CD4-positive, alpha-beta T cell (primary cell): ENCODE results near the gene SERGEF. TPM values are rescaled to one million over a fixed set of nuclear protein-coding genes. Genes with fewer than 3 reads are reported as not detected.

Experiments used
- ATAC-seq: fragments of 200-7000 bp; cut with Tn5 transposase; one replicate; pipeline ENCODE4 v1.10.0; 2022; ENCODE audit warnings: mild to moderate bottlenecking; ENCODE audit not compliant: poor library complexity
- CTCF ChIA-PET: fragments of 350-600 bp; sonication (Branson Sonifier 250); formaldehyde crosslinking; loops from one replicate; lab custom pipeline; 2021; ENCODE audit warnings: antibody characterized with exemption, inconsistent platforms; lab: Charles Lee
- POLR2A ChIA-PET: fragments of 350-600 bp; sonication (Branson Sonifier 250); formaldehyde crosslinking; loops from one replicate; lab custom pipeline; 2021; ENCODE audit warnings: antibody characterized with exemption, inconsistent platforms; lab: Charles Lee
- DNase-seq, 14 experiments: peaks; one replicate each; pipeline ENCODE4 v3.0.0-alpha.2; 2013 to 2020; ENCODE audit warnings: mixed read lengths in 2 of 14
- H3K27ac ChIP-seq, 2 donors: one replicate each; pipeline versions ENCODE4 v1.5.1 to v1.7.0; 2013; ENCODE audit warnings: low read length in 2 of 2, low read depth in 1 of 2, mild to moderate bottlenecking in 1 of 2
- H3K27me3 ChIP-seq, 2 experiments: 1 replicate in 1 of 2; 2 replicates in 1 of 2; pipeline versions ENCODE4 v1.6.1 to v1.7.0; 2013; ENCODE audit warnings: low read length in 2 of 2, control low read depth in 1 of 2, mild to moderate bottlenecking in 1 of 2, moderate library complexity in 1 of 2; ENCODE audit not compliant: insufficient read depth in 2 of 2, control insufficient read depth in 1 of 2
- H3K36me3 ChIP-seq: one replicate; pipeline ENCODE4 v1.6.1; 2013; ENCODE audit warnings: low read length, control low read depth; ENCODE audit not compliant: insufficient read depth
- H3K4me1 ChIP-seq: one replicate; pipeline ENCODE4 v1.6.1; 2013; ENCODE audit warnings: low read length, control low read depth; ENCODE audit not compliant: insufficient read depth
- H3K4me3 ChIP-seq: one replicate; pipeline ENCODE4 v1.5.1; 2013; ENCODE audit warnings: mild to moderate bottlenecking, low read length, moderate library complexity
- H3K9me3 ChIP-seq, 2 experiments: 1 replicate in 1 of 2; 2 replicates in 1 of 2; pipeline versions ENCODE4 v1.6.1 to v1.7.0; 2013; ENCODE audit warnings: low read length in 2 of 2, mild to moderate bottlenecking in 2 of 2, control low read depth in 1 of 2, moderate library complexity in 1 of 2; ENCODE audit not compliant: control insufficient read depth in 1 of 2, insufficient read depth in 1 of 2
- H3K27ac Mint-ChIP-seq: one replicate; pipeline ENCODE4 v1.8.0; 2020; ENCODE audit warnings: mixed read lengths
- H3K27me3 Mint-ChIP-seq: one replicate; pipeline ENCODE4 v1.8.0; 2021; ENCODE audit warnings: mixed read lengths
- H3K36me3 Mint-ChIP-seq: one replicate; pipeline ENCODE4 v1.8.0; 2021; ENCODE audit warnings: low read depth, mixed read lengths
- H3K4me1 Mint-ChIP-seq: one replicate; pipeline ENCODE4 v1.8.0; 2021; ENCODE audit warnings: low read depth, mixed read lengths
- H3K4me3 Mint-ChIP-seq: one replicate; pipeline ENCODE4 v1.8.0; 2020; ENCODE audit warnings: mild to moderate bottlenecking, mixed read lengths
- H3K9me3 Mint-ChIP-seq: one replicate; pipeline ENCODE4 v1.8.0; 2020; ENCODE audit warnings: mixed read lengths
- intact Hi-C, 2 experiments: fragments of 100-400 bp; cut with DNase I in 1 of 2; cut with micrococcal nuclease in 1 of 2; formaldehyde crosslinking; loops; one replicate each; pipeline versions ENCODE4 v1.15.1 to v1.9.0; 2023 to 2025; cut with DNase I, micrococcal nuclease
- total RNA-seq, 174 experiments: library from RNA in 2 of 174; stranded (reverse) in 2 of 174; gene quantifications; one replicate each; pipeline ENCODE4 v1.2.3 and lab custom pipeline; 2021 to 2026
- TF ChIP-seq, protein P1 (sequence below): fragments of 200-600 bp; IDR thresholded peaks from one replicate; pipeline ENCODE4 v1.8.0; 2022; ENCODE audit warnings: antibody characterized with exemption, mild to moderate bottlenecking

Gene SERGEF
- total RNA-seq, 2 experiments from 2014 or later: 35.2 to 37.1 TPM

DNA sequence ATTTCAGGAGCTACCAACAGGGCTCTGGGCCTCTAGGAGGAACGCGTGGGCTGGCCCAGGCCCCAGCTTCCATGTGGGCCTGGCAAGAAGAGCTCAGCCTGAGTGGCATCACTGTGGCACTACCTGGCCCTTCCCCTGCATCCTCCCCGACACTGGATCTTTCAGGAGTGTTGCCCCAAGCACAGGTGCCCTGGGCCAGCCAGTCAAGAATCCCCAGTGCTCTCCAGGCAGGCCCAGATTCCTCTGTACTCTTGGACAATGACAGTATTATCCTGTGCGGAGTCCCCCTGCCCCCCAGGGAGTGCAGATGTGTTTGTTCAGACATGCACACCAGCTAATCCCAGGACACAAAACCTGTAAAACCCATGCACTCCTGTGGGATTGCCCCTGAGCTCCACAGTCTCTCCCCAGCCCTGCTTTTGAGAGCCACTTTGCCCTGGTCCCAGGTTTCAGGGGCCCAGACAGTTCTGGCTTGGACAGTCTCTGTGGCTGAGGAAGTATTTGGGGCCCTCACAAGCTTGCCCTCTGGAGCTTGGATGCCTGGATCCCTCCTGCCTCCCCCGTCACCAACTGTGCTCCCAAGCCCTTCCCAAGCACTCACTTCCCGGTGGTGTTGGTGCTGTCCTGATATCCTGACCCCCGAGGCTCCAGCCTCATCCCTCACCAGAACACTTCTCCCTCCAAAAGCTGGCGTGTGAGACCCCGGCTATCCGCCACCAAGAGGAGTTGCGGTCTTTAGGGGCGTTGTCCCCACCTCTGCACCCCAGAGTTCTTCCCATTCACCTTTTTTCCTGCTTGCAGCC lies 238.4 kb downstream of the SERGEF start:
- intact Hi-C loops: no loop called here

DNA sequence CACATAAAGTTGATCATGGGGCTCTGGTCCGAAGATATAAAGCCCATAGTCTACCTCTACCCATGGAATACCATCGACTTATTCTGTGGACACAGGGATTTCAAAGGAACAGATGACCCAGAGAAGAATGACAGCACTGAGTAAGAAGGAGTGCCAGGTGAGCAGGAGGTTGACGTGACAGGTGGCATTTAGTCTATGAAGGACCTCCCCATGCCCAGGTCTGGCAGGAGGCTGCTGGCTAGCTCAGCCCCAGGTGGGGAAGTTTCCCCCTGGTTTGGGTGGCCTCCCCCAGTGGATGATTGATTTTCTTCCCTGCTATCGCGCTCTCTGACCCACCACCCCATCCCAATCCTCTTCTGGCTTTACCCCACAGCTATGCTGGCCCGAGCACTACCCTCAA lies 239.2 kb downstream of the SERGEF start:
- intact Hi-C loops: no loop called here

More for the DNA sequence above, 238.4 kb downstream of the SERGEF start:
- DNase-seq (no peak), ATAC-seq (no peak)
- H3K9me3 ChIP-seq: peaks cover 0 to 14% of the 10 kb centered on the region in 2 experiments
- no peak overlapping the region for H3K27ac ChIP-seq
- TF ChIP-seq, protein P1, sequence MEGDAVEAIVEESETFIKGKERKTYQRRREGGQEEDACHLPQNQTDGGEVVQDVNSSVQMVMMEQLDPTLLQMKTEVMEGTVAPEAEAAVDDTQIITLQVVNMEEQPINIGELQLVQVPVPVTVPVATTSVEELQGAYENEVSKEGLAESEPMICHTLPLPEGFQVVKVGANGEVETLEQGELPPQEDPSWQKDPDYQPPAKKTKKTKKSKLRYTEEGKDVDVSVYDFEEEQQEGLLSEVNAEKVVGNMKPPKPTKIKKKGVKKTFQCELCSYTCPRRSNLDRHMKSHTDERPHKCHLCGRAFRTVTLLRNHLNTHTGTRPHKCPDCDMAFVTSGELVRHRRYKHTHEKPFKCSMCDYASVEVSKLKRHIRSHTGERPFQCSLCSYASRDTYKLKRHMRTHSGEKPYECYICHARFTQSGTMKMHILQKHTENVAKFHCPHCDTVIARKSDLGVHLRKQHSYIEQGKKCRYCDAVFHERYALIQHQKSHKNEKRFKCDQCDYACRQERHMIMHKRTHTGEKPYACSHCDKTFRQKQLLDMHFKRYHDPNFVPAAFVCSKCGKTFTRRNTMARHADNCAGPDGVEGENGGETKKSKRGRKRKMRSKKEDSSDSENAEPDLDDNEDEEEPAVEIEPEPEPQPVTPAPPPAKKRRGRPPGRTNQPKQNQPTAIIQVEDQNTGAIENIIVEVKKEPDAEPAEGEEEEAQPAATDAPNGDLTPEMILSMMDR: no peak
- no peaks in the 10 kb centered on the region for H3K36me3 Mint-ChIP-seq
- no peaks in the 10 kb centered on the region for H3K4me1 Mint-ChIP-seq
- CTCF ChIA-PET: no interaction called here
- no peak overlapping the region for H3K27ac Mint-ChIP-seq
- H3K27me3 Mint-ChIP-seq: no peaks in the 10 kb centered on the region
- no peaks in the 10 kb centered on the region for H3K9me3 Mint-ChIP-seq
- POLR2A ChIA-PET: no interaction called here
- H3K27me3 ChIP-seq: no peaks in the 10 kb centered on the region
- H3K4me3 Mint-ChIP-seq: no peak overlapping the region
- H3K4me3 ChIP-seq: no peak overlapping the region
- H3K4me1 ChIP-seq: no peaks in the 10 kb centered on the region
- H3K36me3 ChIP-seq: no peaks in the 10 kb centered on the region

DNA sequence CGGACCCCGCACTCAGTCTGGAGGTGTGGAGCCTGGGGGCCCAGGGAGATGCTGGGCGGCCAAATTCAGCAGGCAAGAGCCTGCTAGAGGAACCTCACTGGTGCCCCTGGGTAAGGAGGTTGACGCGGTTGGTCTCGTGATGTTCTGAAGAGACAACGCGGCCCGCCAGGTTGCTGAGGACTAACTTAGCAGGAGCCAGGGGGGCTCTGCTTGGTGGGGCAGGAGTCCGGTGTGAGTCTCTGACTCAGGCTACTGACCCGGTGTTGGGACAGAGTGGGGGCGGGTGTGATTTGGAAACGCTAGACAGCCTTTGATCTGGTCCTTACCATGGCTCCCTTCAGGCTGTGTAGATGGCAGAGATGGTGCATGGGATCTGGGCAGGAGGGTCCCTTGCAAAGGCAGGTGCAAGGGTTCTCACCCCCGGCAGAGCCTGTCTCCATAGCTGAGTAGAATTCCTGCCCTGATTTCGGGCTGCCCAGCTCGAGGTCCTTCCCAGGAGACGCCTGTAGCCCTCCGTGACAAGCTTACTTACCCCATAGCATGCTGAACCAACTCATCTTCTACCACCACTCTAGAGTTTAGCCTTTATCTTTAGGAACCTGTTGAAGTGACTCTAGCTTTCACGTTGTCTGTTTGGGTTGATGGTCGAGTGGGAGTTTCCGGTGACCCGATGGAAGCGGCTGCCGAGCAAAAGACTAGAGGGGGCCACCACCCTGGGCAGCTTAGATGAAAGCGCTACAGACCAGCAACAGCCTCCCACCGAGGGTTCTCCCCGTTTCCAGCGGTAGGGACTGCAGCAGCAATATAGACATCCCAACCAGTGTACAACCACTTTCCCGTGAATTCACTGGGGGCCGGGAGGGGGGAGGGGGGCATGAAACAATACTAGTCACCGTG lies 239.9 kb downstream of the SERGEF start:
- no peaks in the 10 kb centered on the region for H3K27me3 ChIP-seq
- TF ChIP-seq, protein P1: no peak
- peaks cover 0 to 14% of the 10 kb centered on the region in 2 experiments for H3K9me3 ChIP-seq
- POLR2A ChIA-PET: no interaction called here
- H3K36me3 Mint-ChIP-seq: no peaks in the 10 kb centered on the region
- no peaks in the 10 kb centered on the region for H3K4me1 Mint-ChIP-seq
- H3K27ac ChIP-seq: no peak overlapping the region
- H3K27me3 Mint-ChIP-seq: no peaks in the 10 kb centered on the region
- H3K4me3 Mint-ChIP-seq: no peak overlapping the region
- H3K4me1 ChIP-seq: no peaks in the 10 kb centered on the region
- CTCF ChIA-PET: no interaction called here
- no peak overlapping the region for H3K4me3 ChIP-seq
- ATAC-seq: no peak
- intact Hi-C loops: no loop called here
- no peak overlapping the region for H3K27ac Mint-ChIP-seq
- no peaks in the 10 kb centered on the region for H3K36me3 ChIP-seq
- no peaks in the 10 kb centered on the region for H3K9me3 Mint-ChIP-seq
- no peak for DNase-seq

More for the DNA sequence above, 239.2 kb downstream of the SERGEF start:
- no peaks in the 10 kb centered on the region for H3K9me3 Mint-ChIP-seq
- Histone ChIP-seq H3K4me3 (no peak overlapping the region), H3K9me3 (peaks cover 0 to 14% of the 10 kb centered on the region in 2 experiments), H3K27ac (no peak overlapping the region), H3K27me3 (no peaks in the 10 kb centered on the region), H3K36me3 (no peaks in the 10 kb centered on the region), H3K4me1 (no peaks in the 10 kb centered on the region)
- no peak overlapping the region for H3K27ac Mint-ChIP-seq
- ATAC-seq: no peak
- no peaks in the 10 kb centered on the region for H3K27me3 Mint-ChIP-seq
- CTCF ChIA-PET: no interaction called here
- TF ChIP-seq, protein P1: no peak
- H3K4me1 Mint-ChIP-seq: no peaks in the 10 kb centered on the region
- POLR2A ChIA-PET: no interaction called here
- H3K36me3 Mint-ChIP-seq: no peaks in the 10 kb centered on the region
- no peak overlapping the region for H3K4me3 Mint-ChIP-seq
- no peak for DNase-seq
